HepG2 (cell line): ENCODE results near the gene PLCB2. TPM values are rescaled to one million over a fixed set of nuclear protein-coding genes. Genes with fewer than 3 reads are reported as not detected.

Experiments
- NFE2L1 ChIP-seq: sonication (generic); formaldehyde crosslinking; IDR thresholded peaks from 2 replicates; pipeline ENCODE4 v1.4.0; 2020; ENCODE audit warnings: missing genetic modification reagents, mild to moderate bottlenecking, borderline replicate concordance
- SOX6 ChIP-seq, 2 experiments: fragments of 450-650 bp in 1 of 2; sonication (generic) in 1 of 2; formaldehyde crosslinking in 1 of 2; IDR thresholded peaks; 2 replicates each; pipeline versions ENCODE4 v1.4.0 to v1.6.1; 2017 to 2020; ENCODE audit warnings: antibody characterized with exemption in 1 of 2, mild to moderate bottlenecking in 1 of 2, missing genetic modification reagents in 1 of 2
- ZBTB20 ChIP-seq: sonication (generic); formaldehyde crosslinking; IDR thresholded peaks from 2 replicates; pipeline ENCODE4 v1.8.1; 2023; ENCODE audit warnings: missing genetic modification reagents, low read depth, mild to moderate bottlenecking, borderline replicate concordance
- ZMYM3 ChIP-seq: sonication (generic); formaldehyde crosslinking; IDR thresholded peaks from 2 replicates; pipeline ENCODE4 v1.5.1; 2020; ENCODE audit warnings: mild to moderate bottlenecking, missing genetic modification reagents
- ZNF160 ChIP-seq: sonication (generic); formaldehyde crosslinking; IDR thresholded peaks from 2 replicates; pipeline ENCODE4 v1.8.0; 2022; ENCODE audit warnings: mild to moderate bottlenecking, inconsistent platforms, missing genetic modification reagents
- ZNF430 ChIP-seq: sonication (generic); formaldehyde crosslinking; IDR thresholded peaks from 2 replicates; pipeline ENCODE4 v1.9.0; 2021; ENCODE audit warnings: mild to moderate bottlenecking, missing genetic modification reagents
- ZNF543 ChIP-seq: sonication (generic); formaldehyde crosslinking; IDR thresholded peaks from 2 replicates; pipeline ENCODE4 v1.4.0; 2020; ENCODE audit warnings: mild to moderate bottlenecking, missing genetic modification reagents
- ZNF615 ChIP-seq: sonication (generic); formaldehyde crosslinking; IDR thresholded peaks from 2 replicates; pipeline ENCODE4 v1.5.0; 2020; ENCODE audit warnings: mild to moderate bottlenecking, missing genetic modification reagents, borderline replicate concordance
- ZNF768 ChIP-seq: sonication (generic); formaldehyde crosslinking; IDR thresholded peaks from 2 replicates; pipeline ENCODE4 v1.4.0; 2020; ENCODE audit warnings: missing genetic modification reagents
- ZNF782 ChIP-seq: sonication (generic); formaldehyde crosslinking; IDR thresholded peaks from 2 replicates; pipeline ENCODE4 v1.4.0; 2020; ENCODE audit warnings: missing genetic modification reagents, mild to moderate bottlenecking, borderline replicate concordance
- ZNF790 ChIP-seq: sonication (generic); formaldehyde crosslinking; IDR thresholded peaks from 2 replicates; pipeline ENCODE4 v1.8.0; 2022; ENCODE audit warnings: missing genetic modification reagents, mild to moderate bottlenecking, borderline replicate concordance
- ZSCAN12 ChIP-seq: sonication (generic); formaldehyde crosslinking; IDR thresholded peaks from 2 replicates; pipeline ENCODE4 v1.9.0; 2021; ENCODE audit warnings: mild to moderate bottlenecking, missing genetic modification reagents
- ZSCAN31 ChIP-seq: sonication (generic); formaldehyde crosslinking; IDR thresholded peaks from 2 replicates; pipeline ENCODE4 v1.5.0; 2020; ENCODE audit warnings: low read depth, mild to moderate bottlenecking, missing genetic modification reagents
- polyA plus RNA-seq, 8 experiments: library from polyadenylated mRNA; depleted of rRNA in 3 of 8; stranded (reverse) in 7 of 8; unstranded in 1 of 8; fragments of >200 nt; fragmentation: Illumina TruSeq in 4 of 8; extraction: Trizol in 4 of 8; gene quantifications; 2 replicates each; pipeline versions ENCODE4 v1.2.1 to v1.2.3, GENCODE V29; 2011 to 2016; ENCODE audit warnings: low read depth in 4 of 8, missing spikeins in 1 of 8, mixed read lengths in 1 of 8; ENCODE audit not compliant: insufficient read depth in 1 of 8
- total RNA-seq, 5 experiments: library from RNA; depleted of rRNA; stranded (reverse); fragments of >200 nt; fragmentation: Illumina TruSeq; extraction: Trizol; gene quantifications; 2 replicates each; pipeline ENCODE4 v1.2.3, GENCODE V29; 2016; ENCODE audit warnings: low read depth in 1 of 5
- TF ChIP-seq, protein P1 (sequence below): sonication (generic); formaldehyde crosslinking; IDR thresholded peaks from 2 replicates; pipeline ENCODE4 v1.5.0; 2020; ENCODE audit warnings: mild to moderate bottlenecking, missing genetic modification reagents, moderate library complexity
- TF ChIP-seq, protein P2 (sequence below): IDR thresholded peaks from 2 replicates; pipeline ENCODE4 v1.6.1; 2016; ENCODE audit warnings: missing biosample characterization, missing genetic modification reagents, low read depth
- TF ChIP-seq, protein P3 (sequence below): sonication (generic); formaldehyde crosslinking; IDR thresholded peaks from 2 replicates; pipeline ENCODE4 v1.4.0; 2020; ENCODE audit warnings: mild to moderate bottlenecking, missing genetic modification reagents
- TF ChIP-seq, protein P4 (sequence below): sonication (generic); formaldehyde crosslinking; IDR thresholded peaks from 2 replicates; pipeline ENCODE4 v1.4.0; 2020; ENCODE audit warnings: missing genetic modification reagents, borderline replicate concordance
- TF ChIP-seq, protein P5 (sequence below): sonication (generic); formaldehyde crosslinking; conservative IDR thresholded peaks from 2 replicates; pipeline ENCODE4 v1.4.0; 2020; ENCODE audit warnings: mild to moderate bottlenecking, missing genetic modification reagents, moderate library complexity

Gene PLCB2
- total and polyA plus RNA-seq, 2 of the 13 experiments (the other 11 are each of a cell fraction or from before 2014, with no cell fraction given), result 0.11 TPM; not detected in 1

DNA sequence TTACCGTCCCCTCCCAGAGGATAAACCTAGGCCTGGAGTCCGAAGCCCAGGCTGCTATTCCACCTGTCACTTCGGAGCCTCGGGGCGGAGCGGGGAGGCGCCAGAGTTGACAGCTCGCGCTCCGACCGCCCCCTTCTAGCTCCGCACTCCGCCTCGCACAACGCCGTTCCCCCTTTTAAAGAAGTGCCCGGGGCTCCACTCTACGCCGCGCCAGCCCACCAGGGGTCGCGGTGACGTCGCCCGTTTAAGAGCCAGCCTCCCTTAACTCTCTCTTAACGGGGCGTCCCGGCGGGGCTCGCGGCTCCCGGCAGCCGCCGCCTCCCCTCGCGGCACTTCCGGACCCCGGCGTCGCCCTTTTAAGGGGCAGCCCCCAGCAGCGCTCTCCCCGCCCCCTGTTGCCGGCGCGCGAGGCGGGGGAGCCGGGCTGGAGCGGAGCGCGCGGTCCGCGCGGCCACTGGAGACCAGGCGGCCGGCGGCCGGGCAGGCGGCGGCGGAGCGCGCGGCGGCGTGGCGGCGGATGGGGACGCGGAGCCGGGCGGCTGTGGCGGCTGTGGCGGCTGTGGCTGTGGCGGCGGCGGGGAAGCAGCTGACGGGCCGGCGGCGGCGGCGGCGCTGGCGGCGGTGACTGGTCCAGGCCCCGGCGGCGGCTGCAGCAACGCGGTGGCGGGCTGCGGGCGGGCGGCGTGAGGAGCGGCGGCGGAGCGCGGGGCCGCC, 15.7 kb upstream of the PLCB2 start, which contains the start of gene INAFM2 (continued):
- 0 out of 2 replicates have a peak, but pooled peaks have one; percentile 56 for TF ChIP-seq ZSCAN31 (CRISPR knock-in tag)
- TF ChIP-seq ZNF543, result peak; percentile 53; the same call in 1 of the 2 replicates
- TF ChIP-seq ZSCAN12 (CRISPR knock-in tag), result no peak
- no peak for TF ChIP-seq ZNF782 (CRISPR knock-in tag)
- TF ChIP-seq, protein P1, sequence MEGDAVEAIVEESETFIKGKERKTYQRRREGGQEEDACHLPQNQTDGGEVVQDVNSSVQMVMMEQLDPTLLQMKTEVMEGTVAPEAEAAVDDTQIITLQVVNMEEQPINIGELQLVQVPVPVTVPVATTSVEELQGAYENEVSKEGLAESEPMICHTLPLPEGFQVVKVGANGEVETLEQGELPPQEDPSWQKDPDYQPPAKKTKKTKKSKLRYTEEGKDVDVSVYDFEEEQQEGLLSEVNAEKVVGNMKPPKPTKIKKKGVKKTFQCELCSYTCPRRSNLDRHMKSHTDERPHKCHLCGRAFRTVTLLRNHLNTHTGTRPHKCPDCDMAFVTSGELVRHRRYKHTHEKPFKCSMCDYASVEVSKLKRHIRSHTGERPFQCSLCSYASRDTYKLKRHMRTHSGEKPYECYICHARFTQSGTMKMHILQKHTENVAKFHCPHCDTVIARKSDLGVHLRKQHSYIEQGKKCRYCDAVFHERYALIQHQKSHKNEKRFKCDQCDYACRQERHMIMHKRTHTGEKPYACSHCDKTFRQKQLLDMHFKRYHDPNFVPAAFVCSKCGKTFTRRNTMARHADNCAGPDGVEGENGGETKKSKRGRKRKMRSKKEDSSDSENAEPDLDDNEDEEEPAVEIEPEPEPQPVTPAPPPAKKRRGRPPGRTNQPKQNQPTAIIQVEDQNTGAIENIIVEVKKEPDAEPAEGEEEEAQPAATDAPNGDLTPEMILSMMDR (CRISPR knock-in tag), result peak; percentile 72
- no peak for TF ChIP-seq SOX6 (IDR thresholded peaks at IDR 0.05)
- TF ChIP-seq SOX6 (CRISPR knock-in tag; IDR thresholded peaks at IDR 0.05), result peak; percentile 27; the same call in 1 of the 2 replicates
- TF ChIP-seq, protein P2, sequence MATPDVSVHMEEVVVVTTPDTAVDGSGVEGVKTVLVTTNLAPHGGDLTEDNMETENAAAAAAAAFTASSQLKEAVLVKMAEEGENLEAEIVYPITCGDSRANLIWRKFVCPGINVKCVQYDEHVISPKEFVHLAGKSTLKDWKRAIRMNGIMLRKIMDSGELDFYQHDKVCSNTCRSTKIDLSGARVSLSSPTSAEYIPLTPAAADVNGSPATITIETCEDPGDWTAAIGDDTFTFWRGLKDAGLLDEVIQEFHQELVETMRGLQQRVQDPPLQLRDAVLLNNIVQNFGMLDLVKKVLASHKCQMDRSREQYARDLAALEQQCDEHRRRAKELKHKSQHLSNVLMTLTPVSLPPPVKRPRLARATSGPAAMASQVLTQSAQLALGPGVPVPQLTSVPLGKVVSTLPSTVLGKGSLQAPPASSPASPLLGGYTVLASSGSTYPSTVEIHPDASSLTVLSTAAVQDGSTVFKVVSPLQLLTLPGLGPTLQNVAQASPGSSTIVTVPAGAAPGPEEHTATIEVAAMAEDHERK (CRISPR knock-in tag), result 0 out of 2 replicates have a peak, but pooled peaks have one; percentile 50
- TF ChIP-seq ZNF790 (CRISPR knock-in tag), result no peak
- TF ChIP-seq ZBTB20 (CRISPR knock-in tag), result no peak
- TF ChIP-seq ZNF160, result 0 out of 2 replicates have a peak, but pooled peaks have one; percentile 64
- no peak for TF ChIP-seq ZNF430 (CRISPR knock-in tag)
- TF ChIP-seq, protein P3, sequence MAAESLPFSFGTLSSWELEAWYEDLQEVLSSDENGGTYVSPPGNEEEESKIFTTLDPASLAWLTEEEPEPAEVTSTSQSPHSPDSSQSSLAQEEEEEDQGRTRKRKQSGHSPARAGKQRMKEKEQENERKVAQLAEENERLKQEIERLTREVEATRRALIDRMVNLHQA (CRISPR knock-in tag), result no peak
- no peak for TF ChIP-seq ZNF768 (CRISPR knock-in tag)
- TF ChIP-seq, protein P4, sequence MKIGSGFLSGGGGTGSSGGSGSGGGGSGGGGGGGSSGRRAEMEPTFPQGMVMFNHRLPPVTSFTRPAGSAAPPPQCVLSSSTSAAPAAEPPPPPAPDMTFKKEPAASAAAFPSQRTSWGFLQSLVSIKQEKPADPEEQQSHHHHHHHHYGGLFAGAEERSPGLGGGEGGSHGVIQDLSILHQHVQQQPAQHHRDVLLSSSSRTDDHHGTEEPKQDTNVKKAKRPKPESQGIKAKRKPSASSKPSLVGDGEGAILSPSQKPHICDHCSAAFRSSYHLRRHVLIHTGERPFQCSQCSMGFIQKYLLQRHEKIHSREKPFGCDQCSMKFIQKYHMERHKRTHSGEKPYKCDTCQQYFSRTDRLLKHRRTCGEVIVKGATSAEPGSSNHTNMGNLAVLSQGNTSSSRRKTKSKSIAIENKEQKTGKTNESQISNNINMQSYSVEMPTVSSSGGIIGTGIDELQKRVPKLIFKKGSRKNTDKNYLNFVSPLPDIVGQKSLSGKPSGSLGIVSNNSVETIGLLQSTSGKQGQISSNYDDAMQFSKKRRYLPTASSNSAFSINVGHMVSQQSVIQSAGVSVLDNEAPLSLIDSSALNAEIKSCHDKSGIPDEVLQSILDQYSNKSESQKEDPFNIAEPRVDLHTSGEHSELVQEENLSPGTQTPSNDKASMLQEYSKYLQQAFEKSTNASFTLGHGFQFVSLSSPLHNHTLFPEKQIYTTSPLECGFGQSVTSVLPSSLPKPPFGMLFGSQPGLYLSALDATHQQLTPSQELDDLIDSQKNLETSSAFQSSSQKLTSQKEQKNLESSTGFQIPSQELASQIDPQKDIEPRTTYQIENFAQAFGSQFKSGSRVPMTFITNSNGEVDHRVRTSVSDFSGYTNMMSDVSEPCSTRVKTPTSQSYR (CRISPR knock-in tag), result peak; percentile 14; the same call in 1 of the 2 replicates
- TF ChIP-seq NFE2L1 (CRISPR knock-in tag), result no peak
- no peak for TF ChIP-seq ZMYM3
- TF ChIP-seq, protein P5, sequence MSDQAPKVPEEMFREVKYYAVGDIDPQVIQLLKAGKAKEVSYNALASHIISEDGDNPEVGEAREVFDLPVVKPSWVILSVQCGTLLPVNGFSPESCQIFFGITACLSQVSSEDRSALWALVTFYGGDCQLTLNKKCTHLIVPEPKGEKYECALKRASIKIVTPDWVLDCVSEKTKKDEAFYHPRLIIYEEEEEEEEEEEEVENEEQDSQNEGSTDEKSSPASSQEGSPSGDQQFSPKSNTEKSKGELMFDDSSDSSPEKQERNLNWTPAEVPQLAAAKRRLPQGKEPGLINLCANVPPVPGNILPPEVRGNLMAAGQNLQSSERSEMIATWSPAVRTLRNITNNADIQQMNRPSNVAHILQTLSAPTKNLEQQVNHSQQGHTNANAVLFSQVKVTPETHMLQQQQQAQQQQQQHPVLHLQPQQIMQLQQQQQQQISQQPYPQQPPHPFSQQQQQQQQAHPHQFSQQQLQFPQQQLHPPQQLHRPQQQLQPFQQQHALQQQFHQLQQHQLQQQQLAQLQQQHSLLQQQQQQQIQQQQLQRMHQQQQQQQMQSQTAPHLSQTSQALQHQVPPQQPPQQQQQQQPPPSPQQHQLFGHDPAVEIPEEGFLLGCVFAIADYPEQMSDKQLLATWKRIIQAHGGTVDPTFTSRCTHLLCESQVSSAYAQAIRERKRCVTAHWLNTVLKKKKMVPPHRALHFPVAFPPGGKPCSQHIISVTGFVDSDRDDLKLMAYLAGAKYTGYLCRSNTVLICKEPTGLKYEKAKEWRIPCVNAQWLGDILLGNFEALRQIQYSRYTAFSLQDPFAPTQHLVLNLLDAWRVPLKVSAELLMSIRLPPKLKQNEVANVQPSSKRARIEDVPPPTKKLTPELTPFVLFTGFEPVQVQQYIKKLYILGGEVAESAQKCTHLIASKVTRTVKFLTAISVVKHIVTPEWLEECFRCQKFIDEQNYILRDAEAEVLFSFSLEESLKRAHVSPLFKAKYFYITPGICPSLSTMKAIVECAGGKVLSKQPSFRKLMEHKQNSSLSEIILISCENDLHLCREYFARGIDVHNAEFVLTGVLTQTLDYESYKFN (CRISPR knock-in tag), result no peak
- TF ChIP-seq ZNF615 (CRISPR knock-in tag), result no peak
